Measurements from ENCODE around the gene RFT1.

DNA sequence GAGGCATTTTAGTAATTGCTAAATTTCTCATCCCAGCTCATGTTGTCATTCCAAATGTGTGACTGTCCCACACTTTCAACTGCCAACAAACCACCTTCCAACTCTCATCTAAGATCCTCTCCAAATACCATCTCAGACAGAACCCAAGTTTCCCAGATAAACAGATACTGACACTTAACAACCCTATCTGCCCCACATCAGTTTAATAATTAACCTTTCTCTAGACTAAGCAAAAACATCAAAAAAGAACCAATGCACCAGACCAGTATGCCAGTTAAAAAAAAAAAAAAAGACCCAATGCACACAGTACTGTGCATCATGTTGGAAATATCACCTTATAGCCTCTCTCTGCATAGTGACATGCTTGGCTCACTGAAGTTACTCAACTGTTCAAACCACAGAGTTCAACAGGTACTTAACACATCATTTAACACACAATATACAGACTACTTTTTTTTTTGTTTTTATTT, 89.8 kb downstream of the RFT1 start:
- TF ChIP-seq, protein P1, sequence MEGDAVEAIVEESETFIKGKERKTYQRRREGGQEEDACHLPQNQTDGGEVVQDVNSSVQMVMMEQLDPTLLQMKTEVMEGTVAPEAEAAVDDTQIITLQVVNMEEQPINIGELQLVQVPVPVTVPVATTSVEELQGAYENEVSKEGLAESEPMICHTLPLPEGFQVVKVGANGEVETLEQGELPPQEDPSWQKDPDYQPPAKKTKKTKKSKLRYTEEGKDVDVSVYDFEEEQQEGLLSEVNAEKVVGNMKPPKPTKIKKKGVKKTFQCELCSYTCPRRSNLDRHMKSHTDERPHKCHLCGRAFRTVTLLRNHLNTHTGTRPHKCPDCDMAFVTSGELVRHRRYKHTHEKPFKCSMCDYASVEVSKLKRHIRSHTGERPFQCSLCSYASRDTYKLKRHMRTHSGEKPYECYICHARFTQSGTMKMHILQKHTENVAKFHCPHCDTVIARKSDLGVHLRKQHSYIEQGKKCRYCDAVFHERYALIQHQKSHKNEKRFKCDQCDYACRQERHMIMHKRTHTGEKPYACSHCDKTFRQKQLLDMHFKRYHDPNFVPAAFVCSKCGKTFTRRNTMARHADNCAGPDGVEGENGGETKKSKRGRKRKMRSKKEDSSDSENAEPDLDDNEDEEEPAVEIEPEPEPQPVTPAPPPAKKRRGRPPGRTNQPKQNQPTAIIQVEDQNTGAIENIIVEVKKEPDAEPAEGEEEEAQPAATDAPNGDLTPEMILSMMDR (IDR thresholded peaks at IDR 0.05; ENCODE audit: low read depth, low read length): no peak
- no peak for TF ChIP-seq EZH2phosphoT487 (IDR thresholded peaks at IDR 0.05; ENCODE audit: low read depth)

All from OCI-LY3 (cell line).